ENCODE results near the gene MAP3K12. TPM values are rescaled to one million over a fixed set of nuclear protein-coding genes. Genes with fewer than 3 reads are reported as not detected.
"Not testable (repeated sequence)": the region's sequence is repeated elsewhere in the genome, so short reads cannot be mapped to it uniquely, and the experiment has no call there.

Gene MAP3K12
- total RNA-seq, 1 donor from 2014 or later: 10.8 TPM

DNA sequence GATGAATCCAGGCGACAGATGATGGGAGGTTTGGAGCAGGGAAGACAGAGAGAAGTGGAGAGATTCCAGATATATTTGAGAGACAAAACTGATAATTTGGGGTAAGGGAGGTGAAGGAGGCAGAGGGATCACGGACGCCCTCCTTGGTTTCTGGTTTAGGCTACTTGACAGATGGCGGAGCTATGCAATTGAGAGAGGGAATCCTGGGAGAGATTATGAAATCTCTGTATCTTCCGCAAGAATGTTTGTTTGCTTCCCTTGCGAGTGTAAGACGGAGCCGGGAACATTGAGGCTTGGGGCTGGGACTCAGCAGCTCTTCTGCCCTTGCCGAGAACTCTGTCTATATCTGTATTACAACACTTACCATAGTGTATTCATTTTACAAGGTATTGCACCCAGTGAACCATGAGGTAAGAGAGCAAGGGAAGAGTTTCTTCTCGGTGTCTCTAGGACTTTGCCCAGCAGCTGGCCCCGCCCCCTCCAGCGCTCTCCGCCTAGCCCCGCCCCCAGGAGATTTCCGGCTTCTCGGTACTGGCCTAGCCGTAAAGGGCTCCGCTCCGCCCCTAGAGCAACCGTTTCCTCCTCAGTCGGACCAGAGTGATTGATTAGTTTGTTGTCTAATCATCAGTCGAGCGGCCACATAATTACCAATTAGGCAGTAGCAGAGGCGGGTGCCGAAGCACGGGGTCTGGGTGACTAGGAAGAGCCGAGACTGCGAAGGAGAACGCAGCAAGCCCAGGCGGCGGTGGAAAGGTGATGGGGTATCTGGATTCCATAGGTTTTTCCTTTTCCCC, 58.0 kb downstream of the MAP3K12 start, which contains the start of gene PRR13:
PRR13 (plus strand) TSS at position 695 of the 794 bp plus-strand sequence. CDS start 981 bp downstream, outside the sequence.
- DNase-seq (ENCODE audit: low spot score): peak; percentile 100

GRCh38 chr12:53439582-53439981, 59.7 kb downstream of the MAP3K12 start:
- not testable (repeated sequence) for DNase-seq (ENCODE audit: low spot score)

DNA sequence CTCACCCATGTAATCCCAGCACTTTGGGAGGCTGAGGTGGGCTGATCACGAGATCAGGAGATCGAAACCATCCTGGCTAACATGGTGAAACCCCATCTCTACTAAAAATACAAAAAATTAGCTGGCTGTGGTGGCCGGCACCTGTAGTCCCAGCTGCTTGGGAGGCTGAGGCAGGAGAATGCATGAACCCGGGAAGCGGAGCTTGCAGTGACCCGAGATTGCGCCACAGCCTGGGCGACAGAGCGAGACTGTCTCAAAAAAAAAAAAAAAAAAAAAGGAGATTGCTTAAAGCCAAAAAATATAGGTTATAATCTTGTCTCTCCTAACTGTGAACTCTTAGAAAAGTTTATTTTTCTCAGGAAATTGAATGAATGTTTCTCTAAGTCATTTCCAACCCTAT, 63.9 kb downstream of the MAP3K12 start:
- not testable (repeated sequence) for DNase-seq (ENCODE audit: low spot score)

GRCh38 chr12:53431187-53431586, 68.1 kb downstream of the MAP3K12 start:
- DNase-seq (ENCODE audit: low spot score): no peak

DNA sequence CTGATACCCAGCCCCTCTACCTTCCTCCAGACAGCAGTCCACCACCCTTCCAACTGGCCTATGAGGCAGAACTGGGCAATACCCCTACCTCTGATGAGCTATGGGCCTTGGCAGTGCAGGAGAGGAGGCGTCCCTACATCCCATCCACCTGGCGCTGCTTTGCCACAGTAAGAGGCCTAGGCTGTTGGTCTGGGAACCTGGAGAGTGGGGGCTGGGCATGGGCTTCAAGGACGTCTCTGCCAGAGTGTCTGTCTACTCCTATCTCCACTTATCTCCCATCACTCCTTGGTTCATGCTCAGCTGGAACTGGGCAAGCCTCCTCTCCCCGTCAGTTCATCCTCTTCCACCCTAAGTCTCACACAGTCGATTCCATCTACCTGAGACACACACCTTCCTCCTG, 69.1 kb downstream of the MAP3K12 start:
- no peak for DNase-seq (ENCODE audit: low spot score)

Other genes with a start within 250 kb of the MAP3K12 start
- 8.4 TPM for gene ESPL1, start 231.2 kb downstream of the MAP3K12 start, total RNA-seq (ENCODE audit: insufficient read depth, low replicate concordance)
- gene PFDN5, start 203.9 kb downstream of the MAP3K12 start, total RNA-seq (ENCODE audit: insufficient read depth, low replicate concordance): 454 TPM
- 17.8 TPM for gene MYG1, start 199.8 kb downstream of the MAP3K12 start, total RNA-seq (ENCODE audit: insufficient read depth, low replicate concordance)
- gene AAAS, start 177.8 kb downstream of the MAP3K12 start, total RNA-seq (ENCODE audit: insufficient read depth, low replicate concordance): 38.3 TPM
- 0.24 TPM for gene SP7, start 163.1 kb downstream of the MAP3K12 start, total RNA-seq (ENCODE audit: insufficient read depth, low replicate concordance)
- 28.6 TPM for gene SP1, start 119.3 kb downstream of the MAP3K12 start, total RNA-seq (ENCODE audit: insufficient read depth, low replicate concordance)
- gene AMHR2, start 75.6 kb downstream of the MAP3K12 start, total RNA-seq (ENCODE audit: insufficient read depth, low replicate concordance): not detected
- gene PRR13, start 57.7 kb downstream of the MAP3K12 start, total RNA-seq (ENCODE audit: insufficient read depth, low replicate concordance): 26.0 TPM
- gene PCBP2, start 47.4 kb downstream of the MAP3K12 start, total RNA-seq (ENCODE audit: insufficient read depth, low replicate concordance): 284 TPM
- gene TARBP2, start 1.8 kb upstream of the MAP3K12 start, total RNA-seq (ENCODE audit: insufficient read depth, low replicate concordance): 21.7 TPM
- gene NPFF, start 8.0 kb upstream of the MAP3K12 start, total RNA-seq (ENCODE audit: insufficient read depth, low replicate concordance): not detected
- gene ATF7, start 126.9 kb upstream of the MAP3K12 start, total RNA-seq (ENCODE audit: insufficient read depth, low replicate concordance): 15.4 TPM
- gene ATP5MC2, start 176.6 kb upstream of the MAP3K12 start, total RNA-seq (ENCODE audit: insufficient read depth, low replicate concordance): 89.1 TPM
- 93.4 TPM for gene CALCOCO1, start 228.0 kb upstream of the MAP3K12 start, total RNA-seq (ENCODE audit: insufficient read depth, low replicate concordance)